Measurements from ENCODE around the gene APOL2.

DNA sequence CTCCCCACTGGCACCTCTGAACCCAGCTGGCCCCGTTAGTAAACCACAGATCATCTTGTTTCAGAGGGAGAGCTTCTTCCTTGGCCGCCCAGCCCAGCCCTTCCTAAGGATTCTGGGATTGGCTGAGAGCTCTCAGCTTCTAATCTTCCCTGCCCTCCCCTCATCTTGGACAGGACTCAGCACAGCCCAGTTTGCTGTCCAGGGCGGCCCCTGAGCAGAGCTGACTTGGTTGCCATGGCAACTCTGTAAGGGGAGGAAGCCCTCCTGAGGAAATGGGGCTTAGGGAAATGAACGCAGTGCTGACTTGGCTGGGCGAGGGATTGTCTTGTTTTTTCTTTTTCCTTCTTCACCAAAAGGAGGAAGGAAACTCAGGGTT lies 42.3 kb downstream of the APOL2 start:
- TF ChIP-seq, protein P1, sequence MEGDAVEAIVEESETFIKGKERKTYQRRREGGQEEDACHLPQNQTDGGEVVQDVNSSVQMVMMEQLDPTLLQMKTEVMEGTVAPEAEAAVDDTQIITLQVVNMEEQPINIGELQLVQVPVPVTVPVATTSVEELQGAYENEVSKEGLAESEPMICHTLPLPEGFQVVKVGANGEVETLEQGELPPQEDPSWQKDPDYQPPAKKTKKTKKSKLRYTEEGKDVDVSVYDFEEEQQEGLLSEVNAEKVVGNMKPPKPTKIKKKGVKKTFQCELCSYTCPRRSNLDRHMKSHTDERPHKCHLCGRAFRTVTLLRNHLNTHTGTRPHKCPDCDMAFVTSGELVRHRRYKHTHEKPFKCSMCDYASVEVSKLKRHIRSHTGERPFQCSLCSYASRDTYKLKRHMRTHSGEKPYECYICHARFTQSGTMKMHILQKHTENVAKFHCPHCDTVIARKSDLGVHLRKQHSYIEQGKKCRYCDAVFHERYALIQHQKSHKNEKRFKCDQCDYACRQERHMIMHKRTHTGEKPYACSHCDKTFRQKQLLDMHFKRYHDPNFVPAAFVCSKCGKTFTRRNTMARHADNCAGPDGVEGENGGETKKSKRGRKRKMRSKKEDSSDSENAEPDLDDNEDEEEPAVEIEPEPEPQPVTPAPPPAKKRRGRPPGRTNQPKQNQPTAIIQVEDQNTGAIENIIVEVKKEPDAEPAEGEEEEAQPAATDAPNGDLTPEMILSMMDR (IDR thresholded peaks at IDR 0.05): no peak
- TF ChIP-seq EZH2 (IDR thresholded peaks at IDR 0.05) (no peak), EZH2phosphoT487 (IDR thresholded peaks at IDR 0.05) (no peak)

Measured in neural progenitor cell (in vitro differentiated cells).